HCT116 (cell line): ENCODE measurements around the gene PRKCA. TPM values are rescaled to one million over a fixed set of nuclear protein-coding genes. Genes with fewer than 3 reads are reported as not detected.
A peak's percentile ranks its signal among the peaks of the same experiment; 100 is the strongest.

ENCODE experiments used
- ATAC-seq: fragments of 200-7000 bp; cut with Tn5 transposase; 2 replicates; pipeline ENCODE4 v1.9.1; 2020; ENCODE audit warnings: mild to moderate bottlenecking, moderate library complexity
- BruUV-seq: library from RNA; stranded (reverse); fragments of 400-500 nt; replicated peaks from 2 replicates; lab custom pipeline; 2021; lab: Mats Ljungman, UMichigan
- CTCF ChIA-PET: fragments of 300-600 bp; sonication (Branson Sonifier 250); formaldehyde crosslinking; loops from one replicate; lab custom pipeline; 2021; ENCODE audit warnings: antibody characterized with exemption; lab: Charles Lee
- POLR2A ChIA-PET: fragments of 300-600, 350-600 bp; sonication (Branson Sonifier 250); formaldehyde crosslinking; loops from one replicate; lab custom pipeline; 2021; ENCODE audit warnings: antibody characterized with exemption; lab: Charles Lee
- RAD21 ChIA-PET, 2 experiments: fragments of 300-600 bp; sonication (Branson Sonifier 250); formaldehyde crosslinking; loops; one replicate each; lab custom pipeline; 2023; ENCODE audit warnings: low total read pairs in 2 of 2; ENCODE audit not compliant: uncharacterized antibody in 2 of 2, unreplicated experiment in 2 of 2, low non-redundant PET in 1 of 2; lab: Charles Lee
- DNase-seq: peaks from one replicate; pipeline ENCODE4 v3.0.0-alpha.2; 2010; ENCODE audit warnings: low read depth, low spot score
- H2AFZ ChIP-seq: fragments of 200-600 bp; shearing (Covaris generic), sonication (generic); 2 replicates; pipeline ENCODE4 v1.6.1; 2017; ENCODE audit warnings: low read depth, mixed run types, mixed read lengths, antibody characterized with exemption, low read length; ENCODE audit not compliant: poor library complexity, severe bottlenecking
- H3K27ac ChIP-seq: 2 replicates; pipeline ENCODE4 v1.5.1; 2012; ENCODE audit warnings: low read depth, low read length
- H3K27me3 ChIP-seq: fragments of 200-600 bp; sonication (generic); 2 replicates; pipeline ENCODE4 v1.6.1; 2016; ENCODE audit warnings: mixed run types, low read length, mixed read lengths; ENCODE audit not compliant: insufficient read depth
- H3K36me3 ChIP-seq, 2 experiments: fragments of 200-500 bp in 1 of 2; fragments of 200-600 bp in 1 of 2; sonication (Bioruptor generic) in 1 of 2; sonication (generic) in 1 of 2; 2 replicates each; pipeline versions ENCODE4 v1.5.1 to v1.6.1; 2014 to 2016; ENCODE audit warnings: low read length in 2 of 2, inconsistent platforms in 1 of 2, mixed read lengths in 1 of 2, mixed run types in 1 of 2; ENCODE audit not compliant: insufficient read depth in 2 of 2, control insufficient read depth in 1 of 2
- H3K4me1 ChIP-seq, 2 experiments: fragments of 200-600 bp in 1 of 2; sonication (generic) in 1 of 2; 2 replicates each; pipeline versions ENCODE4 v1.5.1 to v1.6.1; 2012 to 2017; ENCODE audit warnings: low read length in 2 of 2, inconsistent platforms in 1 of 2, mild to moderate bottlenecking in 1 of 2, mixed read lengths in 1 of 2, mixed run types in 1 of 2, moderate library complexity in 1 of 2; ENCODE audit not compliant: insufficient read depth in 2 of 2, control insufficient read depth in 1 of 2
- H3K4me2 ChIP-seq: fragments of 200-600 bp; sonication (generic); 2 replicates; pipeline ENCODE4 v1.6.1; 2017; ENCODE audit warnings: mixed run types, low read length, mixed read lengths
- H3K4me3 ChIP-seq, 2 experiments: fragments of 200-600 bp in 1 of 2; sonication (generic) in 1 of 2; replicated peaks in 1 of 2; 2 replicates each; pipeline ENCODE4 v1.5.1; 2011 to 2016; ENCODE audit warnings: low read length in 2 of 2, control low read depth in 1 of 2, low read depth in 1 of 2, mild to moderate bottlenecking in 1 of 2, mixed read lengths in 1 of 2, mixed run types in 1 of 2
- H3K79me2 ChIP-seq: fragments of 200-600 bp; sonication (generic); 2 replicates; pipeline ENCODE4 v1.6.1; 2017; ENCODE audit warnings: mild to moderate bottlenecking, mixed run types, low read length, moderate library complexity, mixed read lengths; ENCODE audit not compliant: insufficient read depth
- H3K9ac ChIP-seq: fragments of 200-600 bp; sonication (generic); 2 replicates; pipeline ENCODE4 v1.6.1; 2016; ENCODE audit warnings: low read length, mixed read lengths
- H3K9me2 ChIP-seq: fragments of 200-600 bp; sonication (generic), shearing (Covaris generic); 2 replicates; pipeline ENCODE4 v1.6.1; 2017; ENCODE audit warnings: mixed run types, mild to moderate bottlenecking, moderate library complexity; ENCODE audit not compliant: insufficient read depth
- H3K9me3 ChIP-seq, 2 experiments: fragments of 200-500 bp in 1 of 2; fragments of 200-600 bp in 1 of 2; sonication (Bioruptor generic) in 1 of 2; sonication (generic) in 1 of 2; 2 replicates each; pipeline ENCODE4 v1.6.1; 2014 to 2017; ENCODE audit warnings: low read length in 2 of 2, mixed read lengths in 2 of 2, inconsistent platforms in 1 of 2, low read depth in 1 of 2, mild to moderate bottlenecking in 1 of 2, mixed run types in 1 of 2, moderate library complexity in 1 of 2; ENCODE audit not compliant: control insufficient read depth in 1 of 2, insufficient read depth in 1 of 2
- H4K20me1 ChIP-seq: fragments of 200-600 bp; sonication (generic), shearing (Covaris generic); 2 replicates; pipeline ENCODE4 v1.6.1; 2017; ENCODE audit warnings: mixed run types, mild to moderate bottlenecking, moderate library complexity; ENCODE audit not compliant: insufficient read depth
- CBX3 ChIP-seq: IDR thresholded peaks from 2 replicates; pipeline ENCODE4 v1.6.1; 2012; ENCODE audit warnings: low read depth
- CEBPB ChIP-seq: IDR thresholded peaks from 2 replicates; pipeline ENCODE4 v1.6.1; 2012; ENCODE audit warnings: low read depth
- ELF1 ChIP-seq: IDR thresholded peaks from 2 replicates; pipeline ENCODE4 v1.6.1; 2012; ENCODE audit warnings: low read depth, borderline replicate concordance
- EZH2 ChIP-seq: fragments of 200-600 bp; sonication (generic); IDR thresholded peaks from 2 replicates; pipeline ENCODE4 v1.6.1; 2017; ENCODE audit warnings: antibody characterized with exemption, mixed run types
- JUND ChIP-seq: IDR thresholded peaks from 2 replicates; pipeline ENCODE4 v1.6.1; 2012
- POLR2AphosphoS5 ChIP-seq: IDR thresholded peaks from 2 replicates; pipeline ENCODE4 v1.6.1; 2011; ENCODE audit warnings: mild to moderate bottlenecking, low read depth, low read length, moderate library complexity
- SIN3A ChIP-seq: IDR thresholded peaks from 2 replicates; pipeline ENCODE4 v1.6.1; 2012; ENCODE audit warnings: low read depth
- SP1 ChIP-seq: IDR thresholded peaks from 2 replicates; pipeline ENCODE4 v1.6.1; 2012; ENCODE audit warnings: low read depth
- TCF7L2 ChIP-seq: IDR thresholded peaks from 2 replicates; pipeline ENCODE4 v1.7.0; 2011; ENCODE audit warnings: borderline replicate concordance, inconsistent platforms; ENCODE audit not compliant: insufficient read depth, insufficient read length; ENCODE audit errors: extremely low read depth
- YY1 ChIP-seq: IDR thresholded peaks from 2 replicates; pipeline ENCODE4 v1.6.1; 2011; ENCODE audit warnings: low read length, low read depth, moderate library complexity, mild to moderate bottlenecking; ENCODE audit not compliant: insufficient replicate concordance; ENCODE audit errors: extremely low read depth
- ZFX ChIP-seq: fragments of 450-650 bp; IDR thresholded peaks from 2 replicates; pipeline ENCODE4 v1.6.1; 2017
- ZNF274 ChIP-seq: fragments of 200-500 bp; sonication (Bioruptor generic); IDR thresholded peaks from 2 replicates; pipeline ENCODE4 v1.6.1; 2014; ENCODE audit warnings: mild to moderate bottlenecking, low read depth, low read length, inconsistent platforms
- intact Hi-C: fragments of 100-400 bp; cut with micrococcal nuclease; formaldehyde crosslinking; loops from 2 replicates; pipeline ENCODE4 v1.10.0; 2022
- total RNA-seq: library from RNA; stranded (reverse); gene quantifications from one replicate; pipeline ENCODE4 v1.2.1, GENCODE V29; 2021; ENCODE audit not compliant: unreplicated experiment
- TF ChIP-seq, protein P1 (sequence below): IDR thresholded peaks from 2 replicates; pipeline ENCODE4 v1.6.1; 2011; ENCODE audit warnings: mild to moderate bottlenecking, low read length, moderate library complexity; ENCODE audit not compliant: insufficient replicate concordance; ENCODE audit errors: extremely low read depth
- TF ChIP-seq, protein P2 (sequence below): IDR thresholded peaks from 2 replicates; pipeline ENCODE4 v1.6.1; 2012
- TF ChIP-seq, protein P3 (sequence below): IDR thresholded peaks from 2 replicates; pipeline ENCODE4 v1.6.1; 2012
- TF ChIP-seq, protein P4 (sequence below): IDR thresholded peaks from 2 replicates; pipeline ENCODE4 v1.6.1; 2012; ENCODE audit warnings: low read depth

The PRKCA gene
- total RNA-seq, 1 experiment from 2014 or later, result 18.8 TPM

DNA sequence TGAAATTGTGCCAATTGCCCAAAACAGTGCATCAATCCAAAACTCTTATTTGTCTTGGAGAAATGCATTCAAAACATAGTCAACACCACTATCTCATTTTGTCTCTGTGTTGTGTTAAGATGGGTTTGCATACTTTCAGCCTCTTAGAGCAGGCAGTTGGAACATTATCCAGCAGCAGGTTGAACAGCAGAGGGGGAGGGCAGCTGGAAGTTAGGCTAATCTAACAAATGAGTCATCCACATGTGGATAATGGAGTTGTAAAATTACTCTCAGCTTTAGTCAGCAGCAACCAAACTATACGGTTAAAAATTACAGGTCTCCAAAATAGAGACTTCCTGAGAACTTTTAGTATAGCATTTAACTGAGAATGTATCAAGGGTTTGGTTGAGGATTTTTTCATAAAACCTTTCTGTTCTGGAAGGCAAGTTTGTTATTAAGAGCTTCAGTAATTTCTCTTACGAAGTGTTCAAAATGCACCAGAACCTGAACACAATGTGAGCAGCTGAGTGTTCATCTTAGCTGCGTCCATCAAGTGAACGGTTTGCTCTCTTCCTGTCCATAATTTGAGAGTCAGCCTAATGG lies 46.3 kb downstream of the PRKCA start (continued):
- TF ChIP-seq POLR2AphosphoS5 (no peak), CBX3 (peak; percentile 36; the same call in 1 of the 2 replicates)

DNA sequence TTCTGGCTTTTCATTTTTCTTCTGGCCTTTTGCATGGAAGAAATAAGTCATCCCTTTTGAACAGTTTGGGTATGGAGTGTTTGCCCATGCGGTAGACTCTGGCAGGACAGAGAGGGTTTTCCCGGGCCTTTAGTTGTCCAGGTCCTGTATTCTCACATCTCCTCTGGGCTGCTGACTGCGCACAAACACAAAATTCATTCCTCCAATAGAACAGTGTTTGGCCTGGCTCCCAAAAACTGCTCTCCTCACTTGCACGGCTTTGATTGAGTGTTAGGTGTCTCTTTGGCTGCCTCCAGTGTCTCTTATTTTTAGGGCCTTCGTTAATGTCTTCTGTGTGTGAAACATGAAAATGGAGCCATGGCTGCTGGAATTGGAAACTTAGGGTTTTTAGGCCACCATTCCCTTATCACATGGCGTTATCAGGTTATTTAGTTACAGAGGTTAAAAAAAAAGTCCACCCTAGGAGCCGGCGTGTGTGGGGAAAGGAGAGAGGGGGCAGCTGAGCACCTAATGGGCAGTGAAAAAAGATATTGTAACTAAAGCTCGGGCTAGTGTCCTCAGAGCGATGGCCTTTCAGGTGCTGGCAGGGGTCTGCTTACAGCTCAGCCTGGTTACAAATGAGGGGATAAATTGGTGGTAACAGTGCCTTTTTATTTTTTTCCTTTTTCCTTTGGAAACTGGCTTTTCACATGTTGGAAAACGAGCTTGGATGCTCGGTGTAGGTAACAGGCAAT lies 47.3 kb downstream of the PRKCA start:
- Histone ChIP-seq H3K27ac (no peak overlapping the region), H2AFZ (no peak overlapping the region), H3K4me2 (no peak overlapping the region), H3K4me3 (no peak overlapping the region), H3K79me2 (no peaks in the 10 kb centered on the region), H3K36me3 (no peaks in the 10 kb centered on the region), H4K20me1 (no peaks in the 10 kb centered on the region), H3K9ac (no peak overlapping the region), H3K4me1 (peaks cover 33 to 37% of the 10 kb centered on the region in 2 experiments), H3K9me3 (no peaks in the 10 kb centered on the region), H3K27me3 (no peaks in the 10 kb centered on the region), H3K9me2 (no peaks in the 10 kb centered on the region)
- TF ChIP-seq YY1 (no peak), TCF7L2 (no peak), ELF1 (no peak), SIN3A (no peak), JUND (no peak), CEBPB (no peak), EZH2 (no peak), ZNF274 (no peak), SP1 (no peak), ZFX (no peak), CBX3 (no peak)
- TF ChIP-seq, protein P1, sequence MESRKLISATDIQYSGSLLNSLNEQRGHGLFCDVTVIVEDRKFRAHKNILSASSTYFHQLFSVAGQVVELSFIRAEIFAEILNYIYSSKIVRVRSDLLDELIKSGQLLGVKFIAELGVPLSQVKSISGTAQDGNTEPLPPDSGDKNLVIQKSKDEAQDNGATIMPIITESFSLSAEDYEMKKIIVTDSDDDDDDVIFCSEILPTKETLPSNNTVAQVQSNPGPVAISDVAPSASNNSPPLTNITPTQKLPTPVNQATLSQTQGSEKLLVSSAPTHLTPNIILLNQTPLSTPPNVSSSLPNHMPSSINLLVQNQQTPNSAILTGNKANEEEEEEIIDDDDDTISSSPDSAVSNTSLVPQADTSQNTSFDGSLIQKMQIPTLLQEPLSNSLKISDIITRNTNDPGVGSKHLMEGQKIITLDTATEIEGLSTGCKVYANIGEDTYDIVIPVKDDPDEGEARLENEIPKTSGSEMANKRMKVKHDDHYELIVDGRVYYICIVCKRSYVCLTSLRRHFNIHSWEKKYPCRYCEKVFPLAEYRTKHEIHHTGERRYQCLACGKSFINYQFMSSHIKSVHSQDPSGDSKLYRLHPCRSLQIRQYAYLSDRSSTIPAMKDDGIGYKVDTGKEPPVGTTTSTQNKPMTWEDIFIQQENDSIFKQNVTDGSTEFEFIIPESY, result no peak
- TF ChIP-seq, protein P2, sequence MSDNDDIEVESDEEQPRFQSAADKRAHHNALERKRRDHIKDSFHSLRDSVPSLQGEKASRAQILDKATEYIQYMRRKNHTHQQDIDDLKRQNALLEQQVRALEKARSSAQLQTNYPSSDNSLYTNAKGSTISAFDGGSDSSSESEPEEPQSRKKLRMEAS, result no peak
- TF ChIP-seq, protein P3, sequence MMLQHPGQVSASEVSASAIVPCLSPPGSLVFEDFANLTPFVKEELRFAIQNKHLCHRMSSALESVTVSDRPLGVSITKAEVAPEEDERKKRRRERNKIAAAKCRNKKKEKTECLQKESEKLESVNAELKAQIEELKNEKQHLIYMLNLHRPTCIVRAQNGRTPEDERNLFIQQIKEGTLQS, result no peak
- TF ChIP-seq, protein P4, sequence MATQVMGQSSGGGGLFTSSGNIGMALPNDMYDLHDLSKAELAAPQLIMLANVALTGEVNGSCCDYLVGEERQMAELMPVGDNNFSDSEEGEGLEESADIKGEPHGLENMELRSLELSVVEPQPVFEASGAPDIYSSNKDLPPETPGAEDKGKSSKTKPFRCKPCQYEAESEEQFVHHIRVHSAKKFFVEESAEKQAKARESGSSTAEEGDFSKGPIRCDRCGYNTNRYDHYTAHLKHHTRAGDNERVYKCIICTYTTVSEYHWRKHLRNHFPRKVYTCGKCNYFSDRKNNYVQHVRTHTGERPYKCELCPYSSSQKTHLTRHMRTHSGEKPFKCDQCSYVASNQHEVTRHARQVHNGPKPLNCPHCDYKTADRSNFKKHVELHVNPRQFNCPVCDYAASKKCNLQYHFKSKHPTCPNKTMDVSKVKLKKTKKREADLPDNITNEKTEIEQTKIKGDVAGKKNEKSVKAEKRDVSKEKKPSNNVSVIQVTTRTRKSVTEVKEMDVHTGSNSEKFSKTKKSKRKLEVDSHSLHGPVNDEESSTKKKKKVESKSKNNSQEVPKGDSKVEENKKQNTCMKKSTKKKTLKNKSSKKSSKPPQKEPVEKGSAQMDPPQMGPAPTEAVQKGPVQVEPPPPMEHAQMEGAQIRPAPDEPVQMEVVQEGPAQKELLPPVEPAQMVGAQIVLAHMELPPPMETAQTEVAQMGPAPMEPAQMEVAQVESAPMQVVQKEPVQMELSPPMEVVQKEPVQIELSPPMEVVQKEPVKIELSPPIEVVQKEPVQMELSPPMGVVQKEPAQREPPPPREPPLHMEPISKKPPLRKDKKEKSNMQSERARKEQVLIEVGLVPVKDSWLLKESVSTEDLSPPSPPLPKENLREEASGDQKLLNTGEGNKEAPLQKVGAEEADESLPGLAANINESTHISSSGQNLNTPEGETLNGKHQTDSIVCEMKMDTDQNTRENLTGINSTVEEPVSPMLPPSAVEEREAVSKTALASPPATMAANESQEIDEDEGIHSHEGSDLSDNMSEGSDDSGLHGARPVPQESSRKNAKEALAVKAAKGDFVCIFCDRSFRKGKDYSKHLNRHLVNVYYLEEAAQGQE, result no peak
- ATAC-seq (no peak), DNase-seq (no peak)
- ChIA-PET CTCF (no interaction called here), RAD21 (no interaction called here), POLR2A (no interaction called here)
- no TSS peak for BruUV-seq
- intact Hi-C loops, result no loop called here
